SK-N-SH (cell line): ENCODE measurements around the gene RBBP5. TPM values are rescaled to one million over a fixed set of nuclear protein-coding genes. Genes with fewer than 3 reads are reported as not detected.

Source experiments
- CTCF ChIA-PET: fragments of 300-600, 350-600 bp; formaldehyde crosslinking; extraction: SDS; loops from one replicate; lab custom pipeline; 2021; lab: Yijun Ruan, JAX
- POLR2A ChIA-PET: fragments of 350-600 bp; sonication (Branson Sonifier 250); formaldehyde crosslinking; extraction: SDS; loops from one replicate; lab custom pipeline; 2020; ENCODE audit warnings: antibody characterized with exemption, inconsistent platforms; lab: Yijun Ruan, JAX
- DNase-seq: peaks from one replicate; pipeline ENCODE4 v3.0.0; 2012
- H2AFZ ChIP-seq: fragments of 200-600 bp; sonication (generic); 2 replicates; pipeline ENCODE4 v1.8.1; 2016; ENCODE audit warnings: antibody characterized with exemption, mild to moderate bottlenecking, low read depth
- H3F3A ChIP-seq: fragments of 200-600 bp; sonication (generic); replicated peaks from 2 replicates; pipeline ENCODE3; 2016; ENCODE audit warnings: antibody characterized with exemption, mild to moderate bottlenecking; ENCODE audit not compliant: insufficient read depth
- H3K27ac ChIP-seq, 2 experiments: fragments of 200-500 bp in 1 of 2; fragments of 200-600 bp in 1 of 2; sonication (Bioruptor generic) in 1 of 2; sonication (generic), shearing (Covaris generic) in 1 of 2; 2 replicates each; pipeline versions ENCODE4 v1.5.1 to v1.6.1; 2014 to 2016; ENCODE audit warnings: low read depth in 2 of 2, inconsistent platforms in 1 of 2, low read length in 1 of 2, mild to moderate bottlenecking in 1 of 2, mixed read lengths in 1 of 2
- H3K27me3 ChIP-seq: fragments of 200-600 bp; sonication (generic), shearing (Covaris generic); 2 replicates; pipeline ENCODE4 v1.6.1; 2016; ENCODE audit warnings: mixed run types; ENCODE audit not compliant: insufficient read depth
- H3K36me3 ChIP-seq, 2 experiments: fragments of 200-500 bp in 1 of 2; fragments of 200-600 bp in 1 of 2; sonication (Bioruptor generic) in 1 of 2; sonication (generic) in 1 of 2; replicated peaks in 1 of 2; 2 replicates each; pipeline versions ENCODE3 to v1.5.1; 2014 to 2016; ENCODE audit warnings: low read length in 1 of 2, mild to moderate bottlenecking in 1 of 2; ENCODE audit not compliant: insufficient read depth in 2 of 2, control insufficient read depth in 1 of 2
- H3K4me1 ChIP-seq, 2 experiments: fragments of 200-500 bp in 1 of 2; fragments of 200-600 bp in 1 of 2; sonication (Bioruptor generic) in 1 of 2; sonication (generic), shearing (Covaris generic) in 1 of 2; 2 replicates each; pipeline versions ENCODE4 v1.5.1 to v1.6.1; 2014 to 2016; ENCODE audit warnings: low read depth in 1 of 2, low read length in 1 of 2, mixed run types in 1 of 2; ENCODE audit not compliant: insufficient read depth in 2 of 2, control insufficient read depth in 1 of 2
- H3K4me2 ChIP-seq: fragments of 200-600 bp; sonication (generic), shearing (Covaris generic); 2 replicates; pipeline ENCODE4 v1.6.1; 2017; ENCODE audit warnings: mixed run types
- H3K4me3 ChIP-seq, 2 experiments: fragments of 200-500 bp in 1 of 2; fragments of 200-600 bp in 1 of 2; sonication (Bioruptor generic) in 1 of 2; sonication (generic), shearing (Covaris generic) in 1 of 2; 2 replicates each; pipeline versions ENCODE4 v1.5.1 to v1.8.1; 2014 to 2016; ENCODE audit warnings: low read depth in 2 of 2, inconsistent platforms in 1 of 2, low read length in 1 of 2, mild to moderate bottlenecking in 1 of 2, mixed read lengths in 1 of 2, moderate library complexity in 1 of 2
- H3K79me2 ChIP-seq: fragments of 200-600 bp; sonication (generic); 2 replicates; pipeline ENCODE4 v1.8.1; 2017; ENCODE audit warnings: mild to moderate bottlenecking; ENCODE audit not compliant: insufficient read depth
- H3K9ac ChIP-seq: fragments of 200-600 bp; sonication (generic); 2 replicates; pipeline ENCODE4 v1.6.1; 2017; ENCODE audit warnings: mixed run types
- H3K9me2 ChIP-seq: fragments of 200-600 bp; sonication (generic); 2 replicates; pipeline ENCODE4 v1.6.1; 2017; ENCODE audit warnings: mixed run types
- H3K9me3 ChIP-seq: fragments of 200-600 bp; sonication (generic); 2 replicates; pipeline ENCODE4 v1.6.1; 2017; ENCODE audit warnings: mixed run types, mild to moderate bottlenecking, moderate library complexity
- H4K20me1 ChIP-seq: fragments of 200-600 bp; sonication (generic); 2 replicates; pipeline ENCODE4 v1.6.1; 2017; ENCODE audit warnings: mild to moderate bottlenecking, mixed run types; ENCODE audit not compliant: insufficient read depth
- CTCF ChIP-seq: fragments of 200-600 bp; sonication (generic); IDR thresholded peaks from 2 replicates; pipeline ENCODE4 v1.6.1; 2017; ENCODE audit warnings: antibody characterized with exemption, mild to moderate bottlenecking, moderate library complexity
- ELF1 ChIP-seq: IDR thresholded peaks from 2 replicates; pipeline ENCODE4 v1.4.0; 2012
- FOXM1 ChIP-seq: IDR thresholded peaks from 2 replicates; pipeline ENCODE4 v1.4.0; 2012; ENCODE audit warnings: low read depth, mild to moderate bottlenecking
- GATA2 ChIP-seq: sonication (generic); formaldehyde crosslinking; IDR thresholded peaks from 2 replicates; pipeline ENCODE4 v1.5.0; 2020; ENCODE audit warnings: mild to moderate bottlenecking, missing genetic modification reagents
- IRF3 ChIP-seq: fragments of 150-350 bp; IDR thresholded peaks from 2 replicates; pipeline ENCODE4 v1.6.1; 2016; ENCODE audit warnings: mild to moderate bottlenecking, low read depth, low read length
- JUND ChIP-seq: IDR thresholded peaks from 2 replicates; pipeline ENCODE4 v1.4.0; 2012
- MEF2A ChIP-seq: IDR thresholded peaks from 2 replicates; pipeline ENCODE4 v1.4.0; 2012; ENCODE audit warnings: low read depth, borderline replicate concordance
- NRF1 ChIP-seq: IDR thresholded peaks from 2 replicates; pipeline ENCODE4 v1.6.1; 2012; ENCODE audit warnings: low read depth, mild to moderate bottlenecking, low read length
- RXRA ChIP-seq: IDR thresholded peaks from 2 replicates; pipeline ENCODE4 v1.4.0; 2012; ENCODE audit warnings: low read depth, mild to moderate bottlenecking, borderline replicate concordance
- SIN3A ChIP-seq: IDR thresholded peaks from 2 replicates; pipeline ENCODE4 v1.6.1; 2012; ENCODE audit warnings: low read depth, mild to moderate bottlenecking, low read length, moderate library complexity, borderline replicate concordance
- SMC3 ChIP-seq: IDR thresholded peaks from 2 replicates; pipeline ENCODE4 v1.6.1; 2012; ENCODE audit warnings: low read depth, low read length, improper control_type of control experiment
- TCF12 ChIP-seq: IDR thresholded peaks from 2 replicates; pipeline ENCODE4 v1.4.0; 2012
- USF2 ChIP-seq: fragments of 150-350 bp; IDR thresholded peaks from 2 replicates; pipeline ENCODE4 v1.6.1; 2017; ENCODE audit warnings: antibody characterized with exemption, low read length, low read depth, borderline replicate concordance
- WGBS: methylation state at CpG from one replicate; pipeline ENCODE4 v1.1.6; 2017; ENCODE audit warnings: low lambda C conversion rate; 5-methylcytosine and 5-hydroxymethylcytosine counted together
- polyA plus RNA-seq, 3 experiments: library from polyadenylated mRNA; depleted of rRNA; stranded (reverse); fragments of >200 nt; gene quantifications; 2 replicates each; pipeline ENCODE4 v1.2.3, GENCODE V29; 2012
- TF ChIP-seq, protein P1 (sequence below): IDR thresholded peaks from 2 replicates; pipeline ENCODE4; 2012
- TF ChIP-seq, protein P2 (sequence below): IDR thresholded peaks from 2 replicates; pipeline ENCODE4 v1.4.0; 2012; ENCODE audit warnings: low read depth

RBBP5 gene
- polyA plus RNA-seq, 1 of the 3 experiments (the other 2 are of a cell fraction), result 5.7 TPM

DNA sequence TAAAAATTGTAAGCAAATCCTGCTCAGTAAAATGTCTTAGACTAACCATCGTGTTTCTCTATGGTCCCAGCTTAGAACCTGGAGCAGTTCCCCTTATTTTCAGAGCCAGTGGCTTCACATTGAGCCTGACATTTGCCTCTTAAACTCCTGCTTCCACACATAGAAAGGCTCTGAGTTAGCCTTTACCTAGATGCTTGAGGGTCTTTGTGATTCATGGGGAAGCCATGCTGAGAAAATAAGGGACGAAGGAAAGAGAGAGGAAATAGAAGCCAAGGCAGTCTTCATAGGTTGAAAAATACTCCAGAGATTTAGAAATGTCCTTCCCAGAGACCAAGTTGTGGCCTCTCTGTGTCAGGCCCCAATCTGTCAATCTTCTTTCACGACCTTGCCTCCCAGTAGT, 16.1 kb upstream of the RBBP5 start:
- H3K4me1 ChIP-seq, result peaks cover 0 to 3% of the 10 kb centered on the region in 2 experiments; a peak in 1 of 4 replicates
- H3K9ac ChIP-seq, result no peak overlapping the region
- H3K9me2 ChIP-seq, result no peaks in the 10 kb centered on the region
- TF ChIP-seq USF2, result no peak
- no peak for TF ChIP-seq SIN3A
- TF ChIP-seq, protein P1, sequence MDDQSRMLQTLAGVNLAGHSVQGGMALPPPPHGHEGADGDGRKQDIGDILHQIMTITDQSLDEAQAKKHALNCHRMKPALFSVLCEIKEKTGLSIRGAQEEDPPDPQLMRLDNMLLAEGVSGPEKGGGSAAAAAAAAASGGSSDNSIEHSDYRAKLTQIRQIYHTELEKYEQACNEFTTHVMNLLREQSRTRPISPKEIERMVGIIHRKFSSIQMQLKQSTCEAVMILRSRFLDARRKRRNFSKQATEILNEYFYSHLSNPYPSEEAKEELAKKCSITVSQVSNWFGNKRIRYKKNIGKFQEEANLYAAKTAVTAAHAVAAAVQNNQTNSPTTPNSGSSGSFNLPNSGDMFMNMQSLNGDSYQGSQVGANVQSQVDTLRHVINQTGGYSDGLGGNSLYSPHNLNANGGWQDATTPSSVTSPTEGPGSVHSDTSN, result no peak
- TF ChIP-seq RXRA, result no peak
- TF ChIP-seq FOXM1, result no peak
- TF ChIP-seq NRF1, result no peak
- TF ChIP-seq MEF2A, result no peak
- no peak for TF ChIP-seq TCF12
- no peak for TF ChIP-seq JUND
- no peak for TF ChIP-seq CTCF
- TF ChIP-seq, protein P2, sequence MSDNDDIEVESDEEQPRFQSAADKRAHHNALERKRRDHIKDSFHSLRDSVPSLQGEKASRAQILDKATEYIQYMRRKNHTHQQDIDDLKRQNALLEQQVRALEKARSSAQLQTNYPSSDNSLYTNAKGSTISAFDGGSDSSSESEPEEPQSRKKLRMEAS, result no peak
- TF ChIP-seq GATA2 (CRISPR knock-in tag), result no peak
- no peak for TF ChIP-seq IRF3
- TF ChIP-seq SMC3, result no peak
- no peak for TF ChIP-seq ELF1
- no peaks in the 10 kb centered on the region for H4K20me1 ChIP-seq
- H2AFZ ChIP-seq, result no peak overlapping the region
- no peaks in the 10 kb centered on the region for H3F3A ChIP-seq
- 63% methylated on average over 3 of the region's 3 CpGs for WGBS
- POLR2A ChIA-PET, result no interaction called here
- DNase-seq, result no peak
- H3K27ac ChIP-seq, result no peak overlapping the region
- no peaks in the 10 kb centered on the region for H3K27me3 ChIP-seq
- H3K79me2 ChIP-seq, result no peaks in the 10 kb centered on the region
- CTCF ChIA-PET, result interaction anchor here (1.2 kb wide), 1 partner anchor 149 kb away, joined by 3 read pairs; no protein-coding TSS in a partner anchor
- H3K9me3 ChIP-seq, result no peaks in the 10 kb centered on the region
- no peak overlapping the region for H3K4me2 ChIP-seq
- no peaks in the 10 kb centered on the region for H3K36me3 ChIP-seq
- H3K4me3 ChIP-seq, result no peak overlapping the region
